GM10847 (cell line): ENCODE data around the gene KCNMA1.

Source experiments
- POLR2A ChIP-seq: IDR thresholded peaks from 2 replicates; pipeline ENCODE4 v1.6.1; 2011; ENCODE audit not compliant: insufficient read length; ENCODE audit errors: extremely low read depth

KCNMA1 gene

GRCh38 chr10:77077316-77077945 lies 560.2 kb downstream of the KCNMA1 start:
- TF ChIP-seq POLR2A, result no peak

GRCh38 chr10:77075926-77076325 lies 561.7 kb downstream of the KCNMA1 start:
- TF ChIP-seq POLR2A, result no peak

- TF ChIP-seq POLR2A, result no peak
These were observed 563.4 kb downstream of the KCNMA1 start for GRCh38 chr10:77074104-77074624.

GRCh38 chr10:77073663-77073960 lies 564.0 kb downstream of the KCNMA1 start:
- no peak for TF ChIP-seq POLR2A

- no peak for TF ChIP-seq POLR2A
These were observed 564.6 kb downstream of the KCNMA1 start for GRCh38 chr10:77072836-77073662.

- TF ChIP-seq POLR2A, result no peak
These were observed 565.2 kb downstream of the KCNMA1 start for GRCh38 chr10:77072361-77072835.

GRCh38 chr10:77071956-77072355 lies 565.7 kb downstream of the KCNMA1 start:
- no peak for TF ChIP-seq POLR2A

GRCh38 chr10:77071001-77071511 lies 566.6 kb downstream of the KCNMA1 start:
- no peak for TF ChIP-seq POLR2A

- no peak for TF ChIP-seq POLR2A
These were observed 567.3 kb downstream of the KCNMA1 start for GRCh38 chr10:77070346-77070745.

- no peak for TF ChIP-seq POLR2A
These were observed 568.6 kb downstream of the KCNMA1 start for GRCh38 chr10:77068969-77069368.

- no peak for TF ChIP-seq POLR2A
These were observed 569.3 kb downstream of the KCNMA1 start for GRCh38 chr10:77068272-77068671.

- no peak for TF ChIP-seq POLR2A
These were observed 575.2 kb downstream of the KCNMA1 start for GRCh38 chr10:77062381-77062780.

- no peak for TF ChIP-seq POLR2A
These were observed 576.7 kb downstream of the KCNMA1 start for GRCh38 chr10:77060913-77061312.

- TF ChIP-seq POLR2A, result no peak
These were observed 581.0 kb downstream of the KCNMA1 start for GRCh38 chr10:77056650-77057049.

GRCh38 chr10:77052593-77052992 lies 585.0 kb downstream of the KCNMA1 start:
- TF ChIP-seq POLR2A, result no peak

GRCh38 chr10:77051837-77052236 lies 585.8 kb downstream of the KCNMA1 start:
- no peak for TF ChIP-seq POLR2A

GRCh38 chr10:77049896-77050295 lies 587.7 kb downstream of the KCNMA1 start:
- TF ChIP-seq POLR2A, result no peak

- no peak for TF ChIP-seq POLR2A
These were observed 588.5 kb downstream of the KCNMA1 start for GRCh38 chr10:77049146-77049545.
